Prostate gland (tissue), 2 donors: ENCODE data around the gene DNM3.

ENCODE experiments used
- POLR2A ChIP-seq: fragments of 450-650 bp; IDR thresholded peaks from one replicate; pipeline ENCODE4 v1.6.1; 2016; ENCODE audit warnings: antibody characterized with exemption, mild to moderate bottlenecking
- TF ChIP-seq, protein P1 (sequence below), 4 experiments: fragments of 200-600 bp in 2 of 4; fragments of 450-650 bp in 2 of 4; sonication (generic) in 2 of 4; IDR thresholded peaks; 1 replicate in 3 of 4; 2 replicates in 1 of 4; pipeline ENCODE4 v1.5.1; 2016 to 2019; ENCODE audit warnings: antibody characterized with exemption in 4 of 4, mild to moderate bottlenecking in 2 of 4, moderate library complexity in 2 of 4

DNA sequence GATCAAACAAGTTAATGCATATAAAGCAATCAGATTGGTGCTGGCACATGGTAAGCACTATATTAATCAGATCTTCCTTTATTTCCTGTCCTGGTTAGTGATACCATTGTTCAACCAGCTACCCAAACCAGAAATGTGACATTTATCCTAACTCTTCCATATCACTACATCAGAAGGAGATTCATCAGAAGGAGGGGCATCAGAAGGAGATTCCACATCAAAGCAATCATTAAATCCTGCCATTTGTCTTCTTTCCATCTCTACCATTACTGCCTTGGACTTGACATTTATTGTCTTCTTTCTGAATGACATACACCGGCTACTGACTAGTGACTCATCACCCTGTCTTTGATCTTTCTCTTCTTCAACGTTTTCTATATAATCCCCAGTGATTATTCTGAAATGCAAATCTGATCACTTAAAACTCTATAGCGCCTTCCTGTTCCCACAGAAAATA, 75.0 kb downstream of the DNM3 start:
- TF ChIP-seq POLR2A, result no peak
- TF ChIP-seq, protein P1, sequence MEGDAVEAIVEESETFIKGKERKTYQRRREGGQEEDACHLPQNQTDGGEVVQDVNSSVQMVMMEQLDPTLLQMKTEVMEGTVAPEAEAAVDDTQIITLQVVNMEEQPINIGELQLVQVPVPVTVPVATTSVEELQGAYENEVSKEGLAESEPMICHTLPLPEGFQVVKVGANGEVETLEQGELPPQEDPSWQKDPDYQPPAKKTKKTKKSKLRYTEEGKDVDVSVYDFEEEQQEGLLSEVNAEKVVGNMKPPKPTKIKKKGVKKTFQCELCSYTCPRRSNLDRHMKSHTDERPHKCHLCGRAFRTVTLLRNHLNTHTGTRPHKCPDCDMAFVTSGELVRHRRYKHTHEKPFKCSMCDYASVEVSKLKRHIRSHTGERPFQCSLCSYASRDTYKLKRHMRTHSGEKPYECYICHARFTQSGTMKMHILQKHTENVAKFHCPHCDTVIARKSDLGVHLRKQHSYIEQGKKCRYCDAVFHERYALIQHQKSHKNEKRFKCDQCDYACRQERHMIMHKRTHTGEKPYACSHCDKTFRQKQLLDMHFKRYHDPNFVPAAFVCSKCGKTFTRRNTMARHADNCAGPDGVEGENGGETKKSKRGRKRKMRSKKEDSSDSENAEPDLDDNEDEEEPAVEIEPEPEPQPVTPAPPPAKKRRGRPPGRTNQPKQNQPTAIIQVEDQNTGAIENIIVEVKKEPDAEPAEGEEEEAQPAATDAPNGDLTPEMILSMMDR (IDR thresholded peaks at IDR 0.05), result no peak
